ENCODE results near the gene HDAC8.

GRCh38 chrX:72568406-72569092 is 4.1 kb downstream of the HDAC8 start:
- TF ChIP-seq CTCF (IDR thresholded peaks at IDR 0.05; ENCODE audit: poor library complexity, severe bottlenecking) (no peak), TAF1 (IDR thresholded peaks at IDR 0.05; ENCODE audit: low read depth) (no peak), EP300 (conservative IDR thresholded peaks at IDR 0.05; ENCODE audit: poor library complexity, severe bottlenecking) (no peak), SMC3 (conservative IDR thresholded peaks at IDR 0.05; ENCODE audit: poor library complexity) (no peak), REST (IDR thresholded peaks at IDR 0.05; ENCODE audit: borderline replicate concordance) (no peak), POLR2AphosphoS5 (IDR thresholded peaks at IDR 0.05) (no peak), RAD21 (conservative IDR thresholded peaks at IDR 0.05) (no peak)

Measured in neural cell (in vitro differentiated cells).